Measurements from ENCODE around the gene RALB.

Gene RALB

DNA sequence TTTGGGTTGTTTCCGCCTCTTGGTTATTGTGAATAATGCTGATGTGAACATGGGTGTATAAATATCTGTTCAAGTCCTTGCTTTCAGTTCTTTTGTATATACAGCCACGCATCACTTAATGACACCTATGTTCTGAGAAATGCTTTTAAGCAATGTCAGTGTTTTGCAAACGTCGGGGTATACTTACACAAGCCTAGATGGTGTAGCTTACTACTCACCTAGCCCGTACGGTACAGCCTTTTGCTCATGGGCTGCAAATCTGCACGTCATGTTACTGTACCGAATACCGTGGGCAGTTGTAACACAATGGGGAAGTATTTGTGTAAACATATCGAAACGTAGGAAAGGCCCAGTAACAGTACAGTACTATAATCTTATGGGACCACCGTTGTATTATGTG, 12.4 kb downstream of the RALB start:
- DNase-seq = peak; percentile 52 to 82 (median 64)

DNA sequence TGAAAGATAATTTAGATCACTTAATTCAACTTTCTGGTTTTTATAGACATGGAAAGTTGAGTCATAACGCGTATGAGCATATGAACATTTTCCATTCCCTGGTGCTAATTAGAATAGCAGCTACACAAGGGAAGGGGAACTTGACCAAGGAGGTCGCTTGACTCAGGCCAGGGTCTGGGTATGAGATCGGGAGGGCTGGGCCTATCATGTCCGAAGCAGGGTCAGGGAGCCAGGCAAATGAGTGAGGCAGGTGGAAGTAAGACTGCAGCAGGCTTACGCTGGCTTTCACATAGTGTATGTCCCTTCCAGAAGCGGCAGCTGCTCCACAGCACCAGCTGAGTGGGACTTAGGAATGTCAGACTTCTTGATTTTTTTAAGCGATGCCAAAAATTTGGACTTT, 14.7 kb downstream of the RALB start:
- DNase-seq = peak in 1 of 4 experiments; percentile 26

DNA sequence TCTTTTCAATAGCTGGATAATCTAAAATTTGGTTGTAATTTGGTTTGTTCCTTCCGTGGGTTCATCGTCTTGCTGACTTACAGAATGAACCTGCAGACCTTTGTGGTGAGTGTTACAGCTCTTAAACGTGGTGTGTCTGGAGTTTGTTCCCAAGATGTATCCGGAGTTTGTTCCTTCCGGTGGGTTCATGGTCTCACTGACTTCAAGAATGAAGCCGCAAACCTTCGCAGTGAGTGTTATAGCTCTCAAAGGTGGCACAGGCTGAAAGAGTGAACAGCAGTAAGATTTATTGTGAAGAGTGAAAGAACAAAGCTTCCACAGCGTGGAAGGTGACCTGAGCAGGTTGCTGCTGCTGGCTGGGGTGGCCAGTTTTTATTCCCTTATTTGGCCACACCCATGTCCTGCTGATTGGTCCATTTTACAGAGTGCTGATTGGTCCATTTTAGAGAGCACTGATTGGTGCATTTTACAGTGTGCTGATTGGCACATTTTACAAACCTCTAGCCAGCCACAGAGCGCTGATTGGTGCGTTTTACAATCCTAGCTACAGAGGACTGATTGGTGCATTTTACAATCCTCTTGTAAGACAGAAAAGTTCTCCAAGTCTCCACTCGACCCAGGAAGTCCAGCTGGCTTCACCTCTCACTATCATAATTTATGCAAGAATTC, 16.6 kb downstream of the RALB start:
- no peak for DNase-seq

DNA sequence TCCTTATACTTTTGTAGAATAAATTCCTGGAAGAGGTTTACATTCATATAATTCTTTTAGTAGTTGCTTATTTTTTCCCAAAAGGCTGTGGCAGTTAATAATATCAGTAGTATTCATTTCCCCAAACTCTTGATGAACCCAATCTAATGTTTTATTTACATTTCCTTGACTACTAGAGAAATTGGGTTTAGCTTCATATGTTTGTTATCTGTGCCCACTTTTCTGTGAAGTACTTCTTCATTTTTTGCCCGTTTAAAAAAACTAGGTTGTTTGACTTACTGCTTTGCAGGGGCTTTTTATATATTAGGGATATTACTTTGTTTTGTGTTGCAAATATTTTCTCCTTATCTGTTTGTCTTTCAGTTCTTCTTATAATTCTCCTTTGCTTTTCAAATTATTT, 17.2 kb downstream of the RALB start:
- peak in 2 of 4 experiments; percentile 33 to 43 for DNase-seq

DNA sequence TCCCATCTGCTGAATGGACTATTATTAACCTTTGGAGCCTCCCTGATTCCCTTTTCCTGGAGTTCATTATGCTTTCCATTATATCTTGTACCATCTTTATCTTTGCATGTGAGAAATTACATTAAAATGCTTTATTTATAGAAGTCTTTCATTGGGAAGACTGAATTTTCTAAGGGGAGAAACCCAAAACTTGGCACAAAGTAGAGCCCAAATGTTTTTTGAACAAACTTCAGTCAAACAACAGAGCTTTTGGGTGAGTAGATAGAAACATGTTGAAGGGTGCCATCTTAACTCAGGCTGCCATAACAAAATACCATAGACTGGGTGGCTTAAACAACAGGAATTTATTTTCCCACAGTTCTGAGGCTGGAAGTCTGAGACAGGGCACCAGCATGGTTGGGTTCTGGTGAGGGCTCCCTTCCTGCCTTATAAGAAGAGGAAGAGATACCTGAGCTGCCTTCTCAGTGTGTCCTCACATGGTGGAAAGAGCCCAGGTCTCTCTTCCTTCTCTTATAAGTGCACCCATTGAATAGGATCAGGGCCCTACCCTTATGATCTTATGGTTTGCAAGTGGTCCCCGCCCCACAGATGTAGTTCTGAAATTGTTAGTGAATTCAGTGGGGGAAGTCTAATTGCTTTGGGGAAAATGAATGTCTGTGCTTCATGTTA, 19.2 kb downstream of the RALB start:
- no peak for DNase-seq

DNA sequence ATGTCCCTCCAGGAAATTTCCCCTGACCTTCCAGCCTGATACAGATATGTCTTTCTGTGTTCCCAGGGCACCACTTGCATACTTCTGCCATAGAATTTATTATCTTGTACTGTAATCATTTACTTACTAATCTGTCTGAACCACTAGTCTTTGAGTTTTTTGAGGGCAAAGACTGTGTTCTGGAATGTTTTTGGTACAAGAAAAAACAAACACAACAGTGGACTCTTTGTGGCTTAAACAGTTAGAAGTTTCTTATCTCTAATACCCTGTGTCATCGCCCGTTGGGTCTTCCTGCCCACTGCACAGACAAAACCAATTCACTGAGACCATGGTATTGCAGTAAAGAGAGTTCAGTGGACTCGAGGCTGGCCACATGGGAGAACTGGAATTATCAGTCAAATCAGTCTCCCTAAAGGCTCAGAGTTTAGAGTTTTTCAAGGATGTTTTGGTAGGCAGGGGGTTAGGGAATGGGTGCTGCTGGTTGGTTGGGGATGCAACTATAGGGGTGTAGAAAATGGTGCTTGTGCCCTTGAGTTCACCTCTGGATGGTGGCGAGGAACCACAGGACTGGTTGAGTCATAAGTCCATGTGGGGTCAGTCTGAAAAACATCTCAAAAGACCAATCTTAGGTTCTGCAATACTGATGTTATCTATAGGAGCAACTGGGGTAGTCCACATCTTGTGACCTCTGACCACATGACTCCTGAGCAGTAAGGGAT, 20.3 kb downstream of the RALB start:
- peak; percentile 35 to 71 (median 58) for DNase-seq

DNA sequence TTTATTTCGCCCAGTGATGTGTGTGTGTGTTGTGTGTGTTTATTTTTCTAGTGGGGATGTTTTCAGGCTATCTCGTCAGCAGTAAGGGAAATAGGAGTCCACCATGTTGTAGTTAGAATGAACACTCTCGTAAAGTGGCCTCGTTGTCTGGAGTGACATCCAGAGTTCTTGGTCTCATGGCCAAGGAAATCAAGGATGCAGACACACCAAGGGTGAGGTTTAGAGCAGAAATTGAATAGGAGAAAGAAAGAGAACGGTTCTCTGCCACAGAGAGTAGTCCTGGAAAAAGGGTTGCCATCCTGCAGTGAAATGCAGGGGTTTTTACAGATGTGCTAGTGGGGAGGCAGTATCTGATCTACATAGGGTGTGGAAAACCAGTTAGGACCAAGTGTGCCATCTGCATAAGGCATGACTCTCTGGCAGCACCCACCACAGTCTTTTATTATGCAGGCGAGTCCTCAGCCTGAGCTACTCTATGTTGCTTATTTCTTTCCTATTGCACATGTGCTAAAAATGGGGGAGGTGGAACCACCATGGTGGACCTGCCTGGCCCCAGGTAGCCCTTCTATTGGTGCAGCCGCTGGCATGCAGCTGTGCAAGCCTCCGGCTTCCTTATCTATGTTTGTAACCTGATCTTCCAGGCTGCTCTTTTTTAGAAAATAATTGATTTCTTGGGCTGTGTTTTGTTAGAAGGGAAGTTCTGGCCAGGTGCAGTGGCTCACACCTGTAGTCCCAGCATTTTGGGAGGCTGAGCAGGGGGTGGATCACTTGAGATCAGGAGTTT, 23.2 kb downstream of the RALB start:
- DNase-seq = no peak

DNA sequence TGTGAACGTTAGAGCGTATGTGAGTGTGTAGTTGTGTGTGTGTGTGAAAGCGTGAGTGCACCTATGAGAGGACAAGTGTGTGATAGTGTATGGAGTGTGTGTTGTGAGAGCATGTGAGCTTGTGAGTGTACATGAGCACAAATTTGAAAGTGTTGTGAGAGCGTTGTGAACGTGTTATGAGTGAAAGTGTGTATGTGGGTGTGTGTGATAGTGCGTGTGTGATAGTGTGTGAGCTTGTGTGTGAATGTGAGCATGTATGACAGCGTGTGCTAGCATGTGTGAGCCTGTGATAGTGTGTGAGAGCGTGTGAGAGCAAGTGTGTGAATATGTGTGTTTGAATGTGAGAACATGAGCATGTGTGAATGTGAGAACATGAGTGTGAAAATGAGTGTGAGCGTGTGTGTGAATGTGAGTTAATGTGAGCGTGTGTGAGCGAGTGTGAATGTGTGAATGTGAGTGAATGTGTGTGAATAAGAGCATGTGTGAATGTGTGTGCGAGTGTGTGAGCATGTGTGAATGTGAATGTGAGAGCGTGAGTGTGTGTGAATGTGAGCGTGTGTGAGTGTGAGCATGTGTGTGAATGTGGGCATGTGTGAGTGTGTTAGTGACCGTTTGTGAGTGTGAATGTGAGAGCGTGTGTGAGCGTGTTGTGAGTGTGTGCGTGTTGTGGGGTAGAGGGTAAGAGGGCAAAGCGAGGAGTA, 25.0 kb downstream of the RALB start:
- no peak for DNase-seq

DNA sequence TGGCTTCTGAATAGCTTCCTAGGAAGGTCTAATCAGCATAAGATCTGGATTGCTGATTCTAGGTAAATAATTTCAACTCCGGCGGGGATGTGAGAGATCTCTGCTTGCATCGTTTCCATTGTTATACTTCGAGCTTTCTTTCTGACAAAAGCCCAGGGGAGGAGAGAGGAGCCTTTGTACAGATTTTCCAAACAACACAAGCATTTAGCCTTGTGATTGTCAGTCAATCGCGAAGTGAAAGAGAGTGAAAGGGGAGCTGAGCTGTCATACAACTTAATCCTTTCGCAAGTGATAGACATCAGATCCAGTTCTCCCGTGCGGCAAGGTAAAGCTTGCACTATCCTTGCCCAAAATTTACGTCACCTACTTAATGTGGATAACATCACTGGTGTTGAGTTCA, 26.2 kb downstream of the RALB start:
- no peak for DNase-seq

DNA sequence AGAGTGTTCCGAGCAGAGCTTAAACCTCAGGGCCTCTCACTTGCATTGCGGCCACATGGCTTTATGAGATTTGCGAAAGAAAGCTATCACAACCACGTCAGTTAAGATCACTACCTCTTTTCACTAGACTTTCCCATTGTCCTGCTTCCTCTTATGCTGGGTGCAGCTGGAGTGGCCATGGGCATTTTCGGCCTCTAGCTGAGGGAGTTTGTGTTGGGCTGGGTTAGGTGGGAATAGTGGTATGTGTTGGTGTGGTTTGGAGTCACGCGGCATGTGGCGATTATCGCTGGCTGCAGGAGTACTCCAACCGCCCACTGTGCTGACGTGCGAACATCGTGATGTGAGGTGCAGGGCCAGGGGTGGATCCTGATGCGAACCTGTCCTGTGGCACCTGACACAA, 27.1 kb downstream of the RALB start:
- DNase-seq = peak; percentile 61 to 77 (median 72)

DNA sequence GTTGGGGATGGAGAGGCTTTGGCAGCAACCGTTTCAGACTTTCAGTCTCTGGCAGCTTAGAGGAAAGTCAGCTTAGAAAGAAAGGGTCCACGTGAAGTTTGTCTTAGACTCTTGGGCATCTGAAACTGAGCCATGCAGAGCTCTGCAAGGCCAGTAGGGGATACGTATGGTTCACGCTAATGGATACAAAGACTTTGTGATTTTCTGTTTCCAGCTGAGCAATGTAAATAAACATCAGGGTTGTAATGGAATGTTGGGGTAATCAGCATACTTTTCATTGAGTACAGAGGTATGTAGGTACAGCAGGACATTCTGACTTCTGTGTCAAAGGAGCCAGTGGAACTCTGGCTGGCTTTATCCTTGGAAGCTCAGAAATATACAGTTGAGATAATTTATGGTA, 31.0 kb downstream of the RALB start:
- no peak for DNase-seq

DNA sequence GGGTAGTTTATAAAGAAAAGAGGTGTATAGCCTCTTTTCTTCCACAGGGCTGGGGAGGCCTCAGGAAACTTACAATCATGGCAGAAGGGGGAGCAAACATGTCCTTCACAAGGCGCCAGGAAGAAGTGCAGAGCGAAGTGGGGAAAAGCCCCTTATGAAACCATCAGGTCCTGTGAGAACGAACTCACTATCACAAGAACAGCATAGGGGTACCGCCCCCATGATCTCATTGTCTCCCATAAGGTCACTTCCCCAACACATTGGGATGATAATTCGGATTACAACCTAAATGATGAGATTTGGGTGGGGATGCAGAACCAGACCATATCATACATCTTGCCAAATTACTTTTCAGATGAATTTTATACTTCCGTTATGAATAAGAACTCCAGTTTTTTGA, 32.4 kb downstream of the RALB start:
- DNase-seq = peak; percentile 33 to 53 (median 38)

DNA sequence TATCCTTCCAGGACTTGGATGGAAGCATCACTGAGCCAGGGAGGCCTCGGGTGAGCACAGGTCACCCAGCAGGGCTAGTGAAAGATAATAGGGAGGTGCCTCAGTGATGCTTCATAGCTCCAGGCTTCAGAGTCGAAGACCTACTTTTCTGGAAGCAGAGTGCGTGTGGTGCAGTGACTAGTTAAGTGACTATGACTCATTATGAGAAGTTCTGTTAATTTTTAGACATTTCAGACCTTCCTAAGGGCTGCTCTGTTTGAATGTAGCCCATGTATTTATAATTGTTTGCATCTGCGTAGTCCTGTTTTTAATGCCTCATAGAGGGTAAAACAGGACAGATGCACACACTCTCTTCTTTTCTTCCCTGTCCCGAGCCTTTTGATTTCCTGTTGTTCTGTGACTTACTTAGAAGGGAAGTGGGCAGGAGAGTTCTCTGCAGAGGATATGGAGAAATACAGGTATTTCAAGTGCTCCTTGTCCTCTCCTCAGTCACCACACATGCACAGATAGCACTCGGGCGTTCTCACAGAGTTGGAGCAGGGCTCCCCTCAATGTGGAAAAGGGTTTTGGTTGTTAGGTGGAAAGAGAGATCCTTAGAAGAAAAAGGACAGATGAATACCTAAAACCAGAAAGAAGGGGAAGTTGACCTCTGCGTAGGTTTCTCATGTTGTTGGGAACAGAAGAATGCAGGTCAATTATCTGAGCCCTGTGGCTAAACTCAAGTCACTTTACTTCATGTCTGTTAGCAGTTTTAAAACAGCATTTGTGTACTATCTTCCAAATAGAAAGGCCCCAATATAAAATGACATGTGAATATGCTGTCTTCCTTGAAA, 34.7 kb downstream of the RALB start:
- DNase-seq = peak; percentile 58 to 79 (median 67)

DNA sequence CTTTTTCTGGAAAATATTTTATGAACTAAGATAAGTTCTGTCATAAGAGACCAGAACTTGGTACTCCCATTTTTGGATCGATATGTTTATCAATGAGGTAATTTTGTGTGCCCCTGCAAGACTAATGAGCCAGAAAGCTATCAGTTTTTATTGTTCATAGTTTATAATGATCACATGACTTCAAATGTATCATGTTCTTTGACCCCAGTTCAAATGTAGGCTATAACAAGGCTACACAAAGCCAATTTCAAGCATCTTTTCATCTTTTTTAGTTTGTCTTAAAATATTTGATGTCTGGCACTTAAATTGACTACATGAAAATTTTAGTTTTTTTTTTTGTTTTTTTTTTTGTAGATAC, 35.3 kb downstream of the RALB start:
- no peak for DNase-seq

DNA sequence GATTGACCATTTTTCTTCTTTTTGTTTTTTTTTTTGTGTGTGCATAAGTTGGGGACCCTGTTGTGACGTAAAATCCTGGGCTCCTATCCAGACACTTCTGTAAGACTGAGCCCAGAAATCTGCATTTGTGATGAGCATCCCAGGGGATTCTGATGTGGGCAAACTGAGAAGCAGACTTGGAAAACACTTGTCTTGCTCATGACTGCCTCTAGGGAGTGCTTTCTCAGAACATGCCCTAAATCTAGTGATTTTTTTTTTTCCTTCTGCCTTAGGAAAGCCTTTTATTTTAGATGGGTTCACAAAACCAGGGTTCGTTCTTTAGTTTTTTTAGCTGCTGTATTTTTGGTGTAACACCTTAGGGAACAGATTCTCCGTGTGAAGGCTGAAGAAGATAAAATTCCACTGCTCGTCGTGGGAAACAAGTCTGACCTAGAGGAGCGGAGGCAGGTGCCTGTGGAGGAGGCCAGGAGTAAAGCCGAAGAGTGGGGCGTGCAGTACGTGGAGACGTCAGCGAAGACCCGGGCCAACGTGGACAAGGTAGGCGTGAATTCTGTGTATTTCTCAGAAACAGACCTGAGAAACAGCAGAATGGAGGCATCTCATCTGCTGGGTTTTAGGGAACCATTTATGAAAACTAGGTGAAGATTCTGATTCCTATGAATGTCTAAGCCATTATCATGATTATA, 36.7 kb downstream of the RALB start:
- no peak for DNase-seq

DNA sequence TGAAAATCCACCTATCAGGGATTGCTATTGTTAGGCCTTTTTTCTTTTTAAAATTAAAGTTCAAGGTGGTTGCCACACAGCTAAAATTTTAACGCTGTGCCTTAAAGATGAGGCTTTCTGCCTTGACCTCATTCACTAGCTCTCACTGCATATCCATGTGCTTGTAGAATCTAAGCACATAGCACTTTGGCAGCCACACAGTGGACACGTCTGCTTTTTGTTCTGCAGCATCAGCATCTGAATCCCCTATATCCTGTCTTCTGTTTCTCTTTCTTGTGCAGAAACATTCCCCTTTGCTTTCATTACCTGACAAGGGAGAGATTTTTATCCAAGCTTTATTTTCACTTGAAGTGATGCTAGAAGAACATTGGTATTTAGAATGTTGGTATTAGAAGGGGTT, 38.1 kb downstream of the RALB start:
- no peak for DNase-seq

DNA sequence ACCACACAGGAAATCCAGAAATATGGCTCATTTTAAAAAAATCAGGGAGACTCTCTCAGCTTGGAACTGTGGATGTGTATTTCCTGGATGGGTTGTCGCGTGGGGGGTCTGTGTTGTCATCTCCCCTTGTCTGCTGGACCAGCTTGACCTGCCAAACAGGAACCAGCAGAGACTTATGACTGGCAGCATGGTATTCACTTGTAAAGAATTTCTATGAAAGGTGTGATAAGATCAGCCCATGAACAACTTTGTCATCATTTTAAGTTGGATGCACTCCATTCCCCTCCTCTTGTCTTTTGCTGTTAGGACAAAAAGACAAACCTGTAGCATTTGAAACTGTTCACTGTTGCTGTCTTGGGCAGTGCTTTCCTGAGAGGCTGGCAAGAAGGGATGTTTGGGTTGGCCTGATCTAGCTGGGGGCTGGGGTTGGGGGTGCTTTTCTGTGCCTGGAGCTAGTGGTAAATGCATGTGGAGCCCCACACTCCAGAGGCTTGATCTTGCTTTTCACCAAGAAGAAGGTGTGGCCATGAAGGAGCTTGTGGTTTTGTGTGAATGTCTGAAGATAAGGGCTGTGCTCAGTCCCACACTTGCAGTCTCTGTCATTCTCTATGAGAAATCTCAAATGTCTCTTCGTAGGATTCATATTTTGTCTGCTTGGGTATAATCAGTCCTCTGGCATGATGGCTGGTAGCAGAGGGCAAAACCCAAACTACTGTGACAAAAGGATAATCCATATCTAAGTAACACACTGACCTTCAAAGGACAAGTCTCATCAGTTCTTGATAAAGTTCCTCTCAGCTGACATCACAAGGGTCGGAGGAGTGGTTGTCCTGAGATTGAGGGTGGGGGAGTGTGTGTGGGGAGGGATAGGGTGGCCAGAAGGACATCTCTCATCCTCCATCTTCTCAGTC, 39.0 kb downstream of the RALB start:
- no peak for DNase-seq

DNA sequence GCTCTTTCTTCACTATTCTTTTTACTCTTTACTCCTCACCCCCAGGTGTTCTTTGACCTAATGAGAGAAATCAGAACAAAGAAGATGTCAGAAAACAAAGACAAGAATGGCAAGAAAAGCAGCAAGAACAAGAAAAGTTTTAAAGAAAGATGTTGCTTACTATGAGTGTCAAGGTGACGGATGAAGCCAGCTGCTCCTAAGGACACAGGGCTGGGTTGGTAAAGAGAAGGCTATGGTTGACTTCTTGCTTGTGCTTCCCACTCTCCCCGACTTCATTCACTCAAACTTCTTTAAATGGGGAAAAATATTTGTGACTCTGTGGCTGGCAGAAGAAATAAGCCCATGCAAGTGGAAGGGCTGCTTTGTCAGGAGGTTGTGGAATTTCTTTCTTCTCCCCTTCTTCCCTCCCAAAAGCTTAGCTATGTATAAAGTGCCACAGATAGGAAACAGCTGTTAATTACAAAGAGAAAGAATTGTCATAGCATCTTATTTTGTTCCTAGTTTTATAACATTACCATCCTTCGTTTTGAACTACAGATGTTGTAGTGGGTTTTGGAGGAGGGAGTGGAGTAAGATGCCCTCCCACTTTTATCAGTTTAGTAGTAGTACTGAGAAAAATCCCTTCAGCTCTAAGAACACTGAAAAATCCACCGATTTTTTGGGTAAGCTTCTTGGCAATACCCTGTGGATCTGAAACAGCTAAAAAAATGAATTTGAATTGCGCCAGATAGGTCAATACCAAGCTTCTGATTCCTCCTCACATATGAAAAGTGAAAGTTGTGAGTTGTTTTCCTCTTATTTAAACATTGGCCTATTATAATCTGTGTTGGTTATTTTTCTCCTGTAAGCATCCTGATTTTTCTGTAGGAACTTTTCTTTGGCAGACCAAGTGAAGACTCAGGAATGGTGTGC, 40.7 kb downstream of the RALB start:
- DNase-seq = no peak

DNA sequence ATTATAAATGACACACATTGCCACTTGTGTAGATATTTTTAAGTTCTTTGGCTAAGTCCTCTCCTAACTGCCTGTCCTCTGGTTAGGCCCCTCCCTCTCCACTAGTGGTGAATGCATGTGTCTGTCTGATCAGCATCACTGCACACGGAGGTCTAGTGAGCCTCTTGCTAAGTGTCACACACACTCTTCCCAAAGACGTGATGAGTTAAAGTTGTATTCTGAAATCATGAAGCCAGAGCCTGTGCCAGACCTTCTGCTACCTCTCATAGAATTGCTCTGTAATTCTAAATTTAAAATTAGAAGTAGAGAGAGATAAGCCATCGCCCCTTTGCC, 41.3 kb downstream of the RALB start:
- no peak for DNase-seq

Data from suppressor macrophage (primary cell).